HG03558 (cell line): ENCODE data around the gene COL11A2.

Experiments
- ATAC-seq: cut with Tn5 transposase; IDR thresholded peaks from one replicate; pipeline ENCODE4 v1.9.1; 2021; ENCODE audit warnings: moderate number of reproducible peaks; ENCODE audit not compliant: unreplicated experiment; ENCODE audit errors: extremely low read depth

The COL11A2 gene

DNA sequence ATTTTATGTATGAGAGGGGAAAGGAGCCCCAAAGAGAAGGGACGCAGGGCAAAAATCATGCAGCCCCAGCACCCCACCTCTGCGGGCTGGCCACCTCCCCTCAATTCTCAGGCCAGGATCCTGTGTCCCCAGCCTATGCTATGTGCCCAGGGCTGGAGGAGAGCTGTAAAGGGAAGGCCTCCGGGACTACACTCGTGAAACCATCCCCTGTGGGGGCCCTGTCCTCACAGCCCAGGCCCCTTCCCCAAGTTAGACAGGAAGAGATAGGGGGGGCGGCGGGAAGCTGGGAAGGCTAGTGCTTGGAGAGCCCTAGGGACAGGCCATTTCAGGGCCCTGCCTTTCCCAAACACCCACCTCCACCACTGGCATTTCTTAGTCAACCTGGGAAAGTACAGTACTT lies 1.4 kb upstream of the COL11A2 start:
- no peak for ATAC-seq

DNA sequence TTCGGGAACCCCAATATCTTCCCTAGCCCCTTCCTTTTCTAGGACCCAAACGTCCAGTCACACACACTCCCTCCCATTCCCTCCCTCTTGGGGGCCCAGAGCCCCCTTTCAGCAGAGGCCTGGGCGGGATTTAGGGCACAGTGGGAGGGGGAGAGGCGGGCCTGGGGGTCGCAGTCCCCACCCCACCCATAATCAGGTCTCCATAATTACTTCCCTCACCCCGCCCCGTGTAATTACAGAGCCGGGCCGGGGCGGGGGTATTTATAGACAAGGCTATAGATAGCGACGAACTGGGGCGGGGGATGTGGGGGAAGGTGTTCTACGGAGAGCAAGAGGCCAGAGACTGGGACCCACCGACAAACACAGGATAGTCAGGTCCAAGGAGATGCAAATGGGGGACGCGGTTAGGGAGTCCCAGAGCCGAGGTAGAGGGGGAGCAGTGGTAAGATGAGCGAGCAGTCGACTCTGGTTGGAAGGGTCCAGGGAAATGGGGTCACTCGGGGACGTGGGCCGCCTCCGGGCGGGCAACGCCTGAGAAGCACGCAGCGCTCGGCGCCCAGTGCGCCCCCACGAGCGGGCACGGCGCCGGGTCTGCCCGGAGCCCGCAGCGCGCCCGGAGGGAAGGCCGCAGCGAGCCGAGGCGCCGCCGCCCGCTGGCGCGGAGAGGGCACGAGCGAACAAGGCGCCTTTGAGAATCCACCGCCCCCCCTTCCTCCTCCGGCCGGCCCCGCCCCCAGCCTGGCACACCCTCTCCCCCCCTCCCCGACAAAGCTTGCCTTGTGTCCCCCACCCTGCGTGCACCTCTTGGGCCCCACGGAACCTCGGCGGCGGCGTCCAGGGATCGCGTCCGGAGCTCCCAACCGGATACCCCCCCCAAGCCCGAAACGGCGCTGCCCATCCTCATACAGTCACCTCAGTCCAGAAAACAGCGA lies 670 bp upstream of the COL11A2 start:
- ATAC-seq, result no peak

DNA sequence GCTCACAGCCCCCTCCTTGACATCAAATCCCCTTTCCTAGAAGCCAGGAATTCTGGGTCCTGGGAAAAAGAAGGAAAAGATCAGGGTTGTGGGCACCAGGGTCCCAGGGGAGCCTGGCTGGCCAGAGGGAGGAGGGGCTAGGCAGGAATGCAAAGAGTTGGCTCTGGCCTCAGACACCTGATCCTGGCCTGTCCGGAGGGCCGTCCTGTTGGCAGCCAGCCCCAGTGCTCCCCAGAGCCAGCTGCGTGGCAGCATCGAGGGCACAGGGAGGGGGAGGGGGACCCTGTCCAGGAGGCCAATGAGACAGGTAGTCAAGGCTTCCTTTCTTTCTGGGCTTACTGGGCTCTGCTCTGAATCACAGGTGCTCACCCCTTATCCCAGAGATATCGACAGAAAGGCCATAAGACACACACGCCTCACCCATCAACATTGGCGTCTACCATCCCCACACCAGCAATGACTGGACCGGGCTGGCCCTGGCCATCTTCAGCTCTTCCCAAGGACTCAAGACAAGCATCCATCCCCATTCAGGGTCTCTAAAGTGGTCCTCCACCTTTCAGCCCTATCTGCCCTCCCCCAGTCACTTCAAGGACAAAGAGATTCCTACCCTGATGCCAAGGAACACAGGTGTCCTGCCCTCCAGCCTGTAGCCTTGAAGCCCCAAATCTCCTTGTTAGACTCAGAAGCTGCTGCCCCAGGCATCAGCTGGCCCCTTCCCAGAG lies 723 bp downstream of the COL11A2 start:
- no peak for ATAC-seq

DNA sequence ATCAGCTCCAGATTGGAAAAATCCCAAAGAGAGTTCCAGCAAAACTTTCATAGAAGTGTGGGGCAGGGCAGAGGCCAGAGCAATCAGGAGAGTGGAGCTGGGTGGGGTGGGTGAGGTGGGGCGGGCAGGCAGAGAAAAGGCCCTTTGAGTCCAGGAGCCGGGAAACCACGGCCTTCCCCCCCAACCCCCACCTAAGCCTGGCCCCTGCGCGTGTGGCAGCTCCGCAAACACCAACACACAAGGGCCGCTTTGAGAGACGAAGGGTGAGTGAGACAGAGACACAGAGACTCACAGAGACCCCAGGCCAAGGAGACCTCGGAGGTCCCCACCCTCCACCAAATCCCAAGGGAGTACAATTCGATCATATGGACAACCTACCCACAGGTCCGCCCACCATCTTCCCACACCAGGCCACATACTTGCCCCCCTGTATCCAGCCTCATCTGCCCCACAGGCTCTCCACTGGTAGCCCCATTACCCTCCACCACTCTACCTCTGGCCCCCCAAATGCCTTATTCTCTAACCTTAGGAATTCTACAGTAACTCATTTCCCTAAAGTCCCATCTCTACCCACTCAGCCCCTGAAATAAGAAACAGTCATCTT lies 1.7 kb downstream of the COL11A2 start:
- no peak for ATAC-seq

DNA sequence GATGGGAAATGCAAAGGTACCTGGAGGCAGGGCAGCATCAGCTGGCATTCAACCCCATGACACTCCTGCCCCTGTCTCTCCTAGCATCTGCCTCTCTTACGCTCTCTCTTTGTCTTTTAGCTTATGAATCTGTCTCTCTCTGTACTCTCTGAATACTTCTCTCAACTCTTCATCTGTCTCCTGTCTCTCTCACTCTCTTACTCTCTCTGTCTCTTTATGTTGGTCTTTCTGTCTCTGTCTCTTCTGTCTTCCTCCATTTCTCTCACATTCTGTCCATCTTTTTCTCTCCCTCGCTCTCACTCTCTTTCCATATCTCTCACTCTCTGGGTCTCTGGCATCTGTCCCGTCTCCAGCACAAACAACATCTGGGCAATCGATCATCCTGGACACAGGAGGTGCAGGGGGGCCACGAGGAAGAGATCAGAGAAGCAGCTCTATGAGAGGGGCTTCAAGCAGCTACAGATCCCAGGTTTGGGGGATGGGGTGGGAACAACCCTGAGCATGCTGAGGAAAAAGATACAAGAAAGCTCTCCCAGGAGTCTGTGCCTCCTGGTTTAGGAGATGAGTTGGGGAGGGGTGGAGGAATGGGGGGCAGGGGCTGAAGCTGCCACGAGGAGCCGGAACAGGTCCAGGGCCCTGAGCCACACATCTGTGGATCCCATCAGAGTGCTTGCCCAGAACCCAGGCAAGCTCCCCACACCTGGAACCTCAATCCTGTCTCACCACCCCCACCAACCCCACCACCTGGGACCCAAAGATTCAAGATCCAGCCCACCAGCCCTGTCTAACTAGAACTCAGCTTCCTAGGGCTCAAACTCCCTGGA lies 2.4 kb downstream of the COL11A2 start:
- ATAC-seq, result no peak

DNA sequence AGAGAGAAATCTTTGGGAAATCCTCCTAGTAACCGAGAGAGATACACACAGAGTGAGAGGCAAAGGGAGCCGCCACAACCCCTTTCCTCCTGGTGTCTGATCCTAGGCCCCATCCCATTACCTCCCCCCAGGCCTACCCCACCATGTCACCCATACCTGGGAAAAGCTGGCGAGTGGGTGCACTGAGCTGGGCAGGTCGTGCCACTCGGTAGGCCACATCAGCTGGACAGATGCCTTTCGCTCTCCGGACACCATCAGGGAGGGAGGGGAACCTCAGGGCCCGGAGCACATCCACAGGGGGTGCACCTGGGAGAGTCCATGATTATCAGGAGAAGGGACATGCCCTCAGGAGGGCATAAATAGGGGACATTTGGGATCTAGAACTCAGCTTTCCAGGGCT lies 3.1 kb downstream of the COL11A2 start:
- no peak for ATAC-seq

DNA sequence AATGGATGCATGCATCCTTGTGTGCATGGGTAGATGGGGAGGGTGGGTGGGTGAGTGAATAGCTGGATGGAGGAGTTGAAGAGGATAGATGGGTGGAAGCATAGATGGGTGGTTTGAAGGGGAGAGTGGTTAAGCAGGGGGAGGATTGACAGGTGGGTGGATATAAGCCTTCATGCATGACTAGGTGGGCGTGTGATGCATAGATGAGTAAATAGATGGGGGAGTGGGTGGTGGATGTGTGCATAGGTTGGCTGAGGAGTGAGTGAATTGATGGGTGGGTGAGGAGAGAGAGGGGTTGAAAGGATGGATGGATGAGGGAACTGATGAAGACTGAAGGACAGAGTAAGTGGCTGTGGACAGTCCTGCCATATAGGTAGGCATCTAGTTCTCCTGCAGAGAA lies 4.5 kb downstream of the COL11A2 start:
- ATAC-seq, result no peak

DNA sequence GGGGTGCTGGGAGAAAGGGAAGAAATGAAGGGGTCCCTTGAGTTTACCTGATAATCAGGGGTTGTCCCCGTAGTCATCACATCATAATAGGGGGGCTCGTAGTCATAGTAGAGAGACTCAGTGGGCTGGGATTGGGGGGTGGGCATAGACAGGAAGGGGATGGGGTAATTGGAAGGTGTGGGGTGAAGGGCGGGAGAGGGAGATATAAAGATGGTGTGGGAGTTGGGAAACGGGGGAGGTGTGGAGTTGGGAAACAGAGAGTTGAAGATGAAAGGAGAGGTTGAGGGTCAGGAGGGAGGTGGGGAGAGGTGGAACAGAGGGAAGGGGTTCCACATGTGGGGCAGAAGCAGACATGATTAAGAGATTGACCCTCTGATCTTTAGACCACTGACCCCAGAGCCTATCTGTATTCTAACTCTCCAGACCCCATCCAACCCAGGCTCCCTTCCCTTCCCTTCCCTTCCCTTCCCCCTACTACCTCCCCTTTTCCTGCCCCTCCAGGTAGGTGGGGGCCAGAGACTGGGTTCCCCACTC lies 6.5 kb downstream of the COL11A2 start:
- no peak for ATAC-seq

DNA sequence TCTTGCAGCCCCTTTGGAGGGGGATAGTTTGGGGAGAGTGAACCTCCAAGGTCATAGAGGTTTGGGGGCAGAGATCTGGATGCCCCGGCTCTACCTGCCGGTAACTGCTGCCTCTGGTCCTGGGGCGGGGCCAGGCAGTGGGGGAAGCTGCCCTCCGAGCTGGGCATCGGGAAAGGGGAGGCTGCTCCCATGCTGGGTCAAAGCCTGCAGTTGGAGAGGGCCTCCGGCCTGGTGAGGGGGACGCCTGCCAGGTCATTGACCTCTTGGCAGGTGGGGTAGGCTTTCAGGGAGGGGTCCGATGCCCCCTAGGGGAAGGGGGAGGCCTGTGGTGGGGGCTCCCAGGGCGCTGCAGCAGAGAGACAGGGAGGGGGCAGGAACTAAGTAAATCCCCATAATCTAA lies 7.1 kb downstream of the COL11A2 start:
- no peak for ATAC-seq

DNA sequence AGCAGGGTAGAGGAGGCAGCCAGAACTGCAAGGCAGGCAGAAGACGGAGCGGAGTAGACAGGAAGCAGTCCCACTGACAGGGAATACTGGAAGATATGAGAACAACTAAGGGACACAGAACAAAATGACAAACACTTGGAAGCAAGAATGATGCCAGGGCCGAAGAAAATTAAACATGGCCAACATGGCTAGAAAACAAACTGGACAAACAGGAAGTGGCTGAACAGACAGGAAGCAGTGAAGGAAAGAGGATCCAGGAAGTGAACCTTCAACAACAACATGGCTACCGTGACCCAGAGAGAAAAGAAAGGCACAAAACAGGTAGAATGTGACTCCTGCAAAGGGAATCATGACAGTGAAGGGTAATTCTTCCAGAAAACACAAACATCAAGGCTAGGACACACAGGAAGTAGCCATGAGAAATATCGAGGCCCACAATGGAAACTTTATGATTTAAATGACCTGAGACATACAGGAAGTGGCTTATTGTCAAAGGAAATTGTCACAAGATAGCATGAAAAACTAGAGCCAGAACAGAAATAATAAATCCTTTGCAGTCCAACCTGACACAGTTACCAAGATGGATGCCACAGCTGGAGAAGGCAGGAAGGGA lies 9.1 kb downstream of the COL11A2 start:
- no peak for ATAC-seq

DNA sequence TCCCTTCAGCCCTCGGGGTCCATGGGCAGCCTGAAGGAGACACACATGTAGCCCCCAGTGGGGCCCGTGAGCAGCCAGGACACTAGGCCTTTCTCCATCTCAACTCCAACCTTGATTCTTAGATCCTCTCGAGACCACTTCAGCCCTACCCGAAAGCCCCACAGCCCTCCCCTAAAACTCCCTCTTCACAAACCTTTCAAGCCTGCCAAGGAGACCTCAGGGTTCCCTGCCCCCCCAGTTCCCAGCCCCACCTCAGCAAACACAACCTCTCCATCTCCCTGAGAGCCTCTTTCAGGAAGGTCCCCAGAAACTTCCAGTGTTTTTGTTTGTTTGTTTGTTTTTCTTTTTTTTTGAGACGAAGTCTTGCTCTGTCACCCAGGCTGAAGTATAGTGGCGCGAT lies 11.1 kb downstream of the COL11A2 start:
- ATAC-seq, result no peak

DNA sequence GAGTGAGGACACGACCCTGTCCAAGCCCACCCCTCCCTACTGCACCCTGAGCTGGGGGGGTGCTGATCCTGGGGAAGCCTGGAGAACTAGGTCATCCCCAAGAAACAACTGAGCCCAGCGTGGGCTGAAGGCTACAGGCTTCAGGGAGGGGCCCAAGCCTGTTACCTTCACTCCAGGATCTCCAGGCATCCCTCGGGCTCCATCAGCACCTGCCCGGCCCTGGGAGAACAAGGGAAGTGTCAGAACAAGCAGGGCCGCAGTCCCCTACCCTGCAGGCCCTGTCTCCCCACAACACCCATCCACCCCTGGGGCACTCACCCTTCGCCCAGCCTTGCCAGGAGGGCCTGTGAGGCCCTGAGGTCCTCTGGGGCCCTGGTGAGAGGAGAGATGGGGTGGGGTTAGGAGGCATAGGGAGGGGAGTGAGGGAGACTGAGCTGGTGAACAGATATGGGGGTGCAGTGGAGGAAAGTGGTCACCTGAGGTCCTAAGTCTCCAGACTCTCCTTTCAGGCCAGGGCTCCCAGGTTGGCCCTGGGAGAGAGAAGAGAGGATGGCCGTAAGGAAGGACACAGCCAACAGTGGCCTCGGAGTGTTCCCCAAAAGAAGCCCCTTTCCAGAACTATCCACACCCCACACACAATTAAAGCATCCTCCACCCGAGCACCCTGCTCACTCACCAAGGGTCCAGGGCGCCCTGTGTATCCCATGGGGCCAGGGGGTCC lies 13.4 kb downstream of the COL11A2 start:
- no peak for ATAC-seq

DNA sequence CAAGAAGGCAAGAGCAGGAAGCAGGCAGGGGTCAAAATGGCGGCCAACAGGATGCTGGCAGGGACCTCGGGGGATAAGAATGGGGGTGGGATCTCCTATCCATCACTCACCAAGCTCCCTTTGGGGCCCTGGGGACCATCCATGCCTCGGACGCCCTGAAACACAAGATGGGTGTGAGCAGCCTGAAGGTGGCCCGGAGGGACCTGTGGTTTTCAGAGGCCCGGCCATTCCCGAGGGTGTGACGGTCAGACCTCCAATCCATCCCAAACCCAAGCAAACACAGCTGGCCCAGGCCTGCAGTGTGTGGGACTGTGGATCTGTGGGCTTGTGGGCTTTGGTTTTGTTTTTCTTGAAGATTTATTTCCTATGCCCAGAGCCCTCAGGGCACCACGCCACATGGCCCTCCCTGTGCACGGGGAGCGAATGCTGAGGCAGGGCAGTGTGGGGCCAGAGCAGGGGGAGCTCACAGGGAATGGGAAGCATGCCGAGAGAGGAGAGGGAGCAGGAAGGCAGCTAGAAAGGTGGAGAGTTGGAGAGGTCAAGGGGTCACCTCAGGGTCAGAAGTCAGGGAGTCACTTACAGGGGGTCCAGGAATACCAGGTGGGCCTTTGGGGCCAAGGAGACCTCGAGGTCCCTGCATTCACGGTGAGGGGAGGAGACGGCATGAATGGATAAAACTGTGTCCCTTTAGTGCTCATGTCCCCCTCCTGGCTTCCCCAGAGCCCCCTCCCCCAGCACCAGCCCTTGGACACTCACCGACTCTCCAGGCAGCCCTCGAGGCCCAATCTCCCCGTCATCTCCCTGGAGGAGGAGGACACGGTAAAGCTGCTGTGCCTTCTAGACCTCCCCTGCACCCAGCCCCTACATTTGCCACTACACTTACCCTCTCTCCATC lies 14.5 kb downstream of the COL11A2 start:
- no peak for ATAC-seq

DNA sequence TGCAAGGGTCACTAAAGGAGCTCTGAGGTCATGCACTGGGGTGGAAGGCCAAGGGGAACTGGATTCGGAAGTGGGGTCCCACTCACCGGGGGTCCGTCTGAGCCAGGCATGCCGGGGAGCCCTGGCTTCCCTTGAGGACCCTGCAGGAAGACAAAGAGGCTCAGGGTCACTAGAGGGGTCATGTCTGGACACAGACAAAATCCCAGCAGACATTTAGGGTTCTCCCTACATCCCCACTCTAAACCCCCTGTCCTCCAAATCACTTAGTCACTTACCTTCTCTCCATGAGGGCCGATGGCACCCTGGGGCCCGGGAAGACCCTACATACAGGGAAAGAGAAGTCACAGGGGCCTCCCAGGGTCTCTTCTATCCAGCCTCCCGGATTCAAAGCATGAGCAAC lies 15.4 kb downstream of the COL11A2 start:
- no peak for ATAC-seq

DNA sequence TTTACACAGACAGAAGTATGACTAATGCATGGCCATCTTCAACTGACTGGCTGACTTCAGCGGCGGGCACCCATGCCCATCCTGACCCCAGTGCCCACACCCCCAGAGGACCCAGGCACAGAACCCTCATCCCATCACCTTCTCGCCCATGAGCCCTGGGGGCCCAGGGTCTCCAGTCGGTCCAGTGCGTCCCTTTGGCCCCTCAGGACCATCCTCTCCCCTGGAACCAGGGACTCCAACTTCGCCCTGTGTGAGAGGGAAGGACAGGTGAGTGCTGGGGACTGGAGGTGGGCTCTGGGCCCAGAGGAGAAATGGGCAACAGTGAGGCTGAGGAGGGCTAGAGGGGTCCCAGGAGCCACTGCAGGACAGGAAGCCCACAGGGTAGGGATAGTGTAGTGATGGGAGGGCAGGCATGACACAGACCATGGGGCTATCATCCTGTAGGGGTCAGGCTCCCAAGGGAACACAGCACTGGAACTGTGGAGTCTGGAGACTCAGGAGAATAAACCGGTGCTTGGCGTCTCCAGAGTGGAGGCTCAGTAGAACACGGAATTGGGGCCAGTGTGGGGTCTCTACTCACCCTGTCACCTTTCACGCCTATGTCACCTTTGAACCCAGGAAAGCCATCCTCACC lies 16.7 kb downstream of the COL11A2 start:
- ATAC-seq, result no peak

DNA sequence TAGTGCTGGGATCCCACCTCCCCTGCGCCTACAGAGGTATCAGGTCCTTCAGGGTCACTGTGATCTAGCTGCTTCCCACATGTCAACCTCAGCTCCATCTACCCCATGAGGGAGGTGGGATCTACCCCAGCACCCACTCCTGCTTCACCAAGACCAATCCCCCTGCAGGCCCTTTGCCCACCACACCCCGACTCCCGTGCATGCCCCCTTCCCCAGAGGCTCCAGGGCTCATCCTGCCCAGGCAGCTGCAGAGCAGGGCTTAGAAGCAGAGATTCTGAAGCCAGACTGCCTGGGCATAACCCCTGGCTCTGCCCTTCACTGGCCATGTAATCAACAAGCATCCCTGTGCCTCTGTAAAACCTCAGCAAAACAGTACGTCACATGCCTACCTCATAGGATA lies 17.5 kb downstream of the COL11A2 start:
- ATAC-seq, result no peak

DNA sequence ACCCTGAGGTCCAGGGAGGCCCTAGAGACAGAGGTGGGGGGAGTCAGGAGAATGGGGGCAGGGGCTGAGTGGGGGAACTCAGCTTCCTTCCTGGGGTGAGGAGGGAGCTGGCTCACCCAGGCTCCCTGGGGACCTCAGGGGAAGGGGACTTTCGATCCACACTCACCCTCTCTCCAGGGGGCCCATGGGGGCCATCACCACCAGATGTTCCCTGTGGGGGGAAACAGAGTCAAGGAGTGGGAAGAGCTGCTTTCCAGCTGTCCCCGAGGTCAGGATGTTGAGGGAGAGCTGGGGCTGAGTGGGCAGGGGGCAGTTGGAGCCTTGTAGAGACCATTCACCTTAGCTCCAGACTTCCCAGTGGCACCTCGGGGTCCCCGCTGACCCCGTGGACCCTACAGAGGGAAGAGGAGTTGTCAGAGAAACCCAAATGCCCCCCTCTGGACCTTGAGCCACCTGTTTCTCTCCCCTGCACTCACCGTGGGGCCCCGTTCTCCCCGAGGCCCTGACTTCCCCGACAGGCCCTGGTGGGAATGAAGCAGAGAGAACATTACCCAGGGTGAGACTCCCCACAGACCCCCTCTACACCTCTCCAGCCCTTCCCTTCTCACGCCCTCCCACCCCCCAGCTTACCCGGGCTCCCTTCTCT lies 18.6 kb downstream of the COL11A2 start:
- no peak for ATAC-seq
